HT-29 (cell line): ENCODE results near the gene PPFIBP1. TPM values are rescaled to one million over a fixed set of nuclear protein-coding genes. Genes with fewer than 3 reads are reported as not detected.
"Not testable (repeated sequence)": the region's sequence is repeated elsewhere in the genome, so short reads cannot be mapped to it uniquely, and the experiment has no call there.

Source experiments
- DNase-seq: peaks from one replicate; pipeline ENCODE4 v3.0.0-alpha.2; 2015; ENCODE audit warnings: low spot score
- total RNA-seq: library from RNA; depleted of rRNA; stranded (reverse); fragments of >200 nt; shearing (Covaris generic); gene quantifications from 2 replicates; pipeline ENCODE4 v1.2.3, GENCODE V29; 2014; rRNA removed

Gene PPFIBP1
- total RNA-seq, 1 experiment from 2014 or later, result 17.6 TPM

GRCh38 chr12:27709932-27710591 is 186.1 kb downstream of the PPFIBP1 start:
- DNase-seq, result peak; percentile 81

DNA sequence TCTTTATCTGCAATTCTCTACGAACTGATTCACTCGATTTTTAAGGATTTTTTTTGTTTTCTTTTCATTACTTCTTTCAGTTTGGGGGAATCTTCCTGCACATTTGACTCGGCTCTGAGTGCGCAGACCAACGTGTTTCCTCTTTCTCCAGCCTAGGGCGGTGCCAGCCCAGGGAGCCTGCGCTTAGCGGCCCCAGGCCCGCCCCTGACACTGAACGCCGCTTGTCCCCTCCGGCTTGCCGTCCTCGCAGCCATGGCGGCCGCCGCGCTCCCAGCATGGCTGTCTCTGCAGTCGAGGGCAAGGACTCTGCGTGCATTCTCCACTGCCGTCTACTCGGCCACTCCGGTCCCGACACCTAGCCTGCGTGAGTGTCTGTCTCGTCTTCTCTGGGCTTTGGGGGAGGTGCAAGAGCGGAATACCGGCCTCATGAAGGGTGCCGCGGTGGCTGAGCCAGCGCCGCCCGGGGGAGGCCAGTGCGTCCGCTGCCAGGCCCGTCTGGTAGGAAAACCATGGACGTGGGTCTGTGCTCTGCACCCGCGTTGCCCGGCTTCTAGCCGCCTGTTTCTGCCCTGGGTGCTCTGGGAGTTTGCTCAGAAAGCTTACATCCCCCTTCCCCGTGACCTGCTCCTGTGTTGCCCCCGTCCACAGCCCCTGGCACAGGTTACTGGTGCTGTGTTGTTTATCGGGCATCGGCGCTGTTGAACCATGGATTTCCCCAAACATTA is 186.7 kb downstream of the PPFIBP1 start, which contains the start of gene MRPS35:
MRPS35 (plus strand) TSS at position 241 of the 725 bp plus-strand sequence; CDS start at position 253, 12 bp downstream.
- DNase-seq, result peak; percentile 93

DNA sequence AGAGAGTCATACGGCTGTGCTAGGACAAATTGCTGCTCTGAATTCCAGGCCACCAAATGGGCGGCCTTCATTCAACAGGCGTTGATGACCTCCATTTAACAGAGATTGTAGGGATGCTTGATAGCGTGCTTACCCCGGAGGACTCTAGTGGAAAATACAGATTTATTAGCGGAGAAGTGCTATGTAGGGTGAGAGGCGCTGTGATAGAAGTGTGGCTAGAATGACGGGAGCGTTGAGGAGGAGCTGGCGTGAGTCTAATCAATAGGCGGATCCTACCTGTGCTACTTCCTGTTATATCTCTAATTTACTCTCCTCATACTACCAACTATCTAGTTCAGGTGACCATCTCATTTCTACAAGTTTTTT is 187.3 kb downstream of the PPFIBP1 start:
- DNase-seq, result peak; percentile 85

- DNase-seq, result no peak
These were observed 188.0 kb downstream of the PPFIBP1 start for GRCh38 chr12:27711967-27712366.

- DNase-seq, result no peak
These were observed 199.2 kb downstream of the PPFIBP1 start for GRCh38 chr12:27723212-27723611.

- DNase-seq, result no peak
These were observed 206.1 kb downstream of the PPFIBP1 start for GRCh38 chr12:27730097-27730588.

- peak; percentile 26 for DNase-seq
These were observed 208.3 kb downstream of the PPFIBP1 start for GRCh38 chr12:27732281-27732680.

DNA sequence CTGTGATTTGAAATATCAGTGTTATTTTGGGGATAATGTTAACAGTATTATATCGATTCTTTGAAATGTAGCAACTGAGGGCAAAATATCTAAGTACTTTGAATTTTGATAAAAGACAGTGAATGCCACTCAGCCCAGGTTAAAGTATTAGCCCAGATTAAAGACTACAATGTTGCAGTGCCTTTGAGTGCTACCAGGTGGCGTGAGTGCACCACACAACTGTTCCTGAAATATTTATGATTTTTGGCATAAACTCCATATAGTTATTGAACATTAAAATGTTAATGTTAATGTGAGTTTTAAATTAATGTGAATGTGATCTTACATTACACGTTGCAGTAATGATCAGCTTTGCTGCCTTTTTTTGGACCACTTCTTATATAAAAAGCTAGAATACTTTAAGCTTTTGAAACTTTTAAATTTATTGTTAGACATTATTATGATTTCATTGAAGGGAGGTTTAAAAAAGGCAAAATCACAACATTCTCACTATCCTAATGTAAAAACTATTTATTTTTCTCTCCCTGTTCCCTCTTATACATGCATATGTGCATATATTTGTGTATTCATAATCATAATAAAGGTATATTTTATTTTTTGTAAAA is 209.1 kb downstream of the PPFIBP1 start:
- DNase-seq, result peak; percentile 63

DNA sequence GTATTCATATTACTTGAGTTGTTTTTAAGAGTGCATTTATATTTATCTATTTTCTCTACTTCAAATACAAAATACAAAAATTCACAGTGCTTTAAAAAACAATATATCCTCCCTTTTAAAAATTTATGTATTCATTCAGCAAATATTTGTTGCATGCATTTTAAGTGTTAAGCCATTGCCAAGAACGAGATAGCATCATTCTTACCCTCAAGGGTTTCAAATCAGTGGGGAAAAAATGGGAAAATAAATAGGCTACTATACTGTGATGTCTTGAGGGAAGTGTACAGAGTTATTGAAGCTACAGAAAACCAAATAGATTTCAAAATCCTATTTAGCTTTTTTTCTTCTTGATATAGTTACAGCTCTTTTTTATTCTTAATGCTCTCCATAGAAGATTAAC is 209.8 kb downstream of the PPFIBP1 start:
- DNase-seq, result no peak

DNA sequence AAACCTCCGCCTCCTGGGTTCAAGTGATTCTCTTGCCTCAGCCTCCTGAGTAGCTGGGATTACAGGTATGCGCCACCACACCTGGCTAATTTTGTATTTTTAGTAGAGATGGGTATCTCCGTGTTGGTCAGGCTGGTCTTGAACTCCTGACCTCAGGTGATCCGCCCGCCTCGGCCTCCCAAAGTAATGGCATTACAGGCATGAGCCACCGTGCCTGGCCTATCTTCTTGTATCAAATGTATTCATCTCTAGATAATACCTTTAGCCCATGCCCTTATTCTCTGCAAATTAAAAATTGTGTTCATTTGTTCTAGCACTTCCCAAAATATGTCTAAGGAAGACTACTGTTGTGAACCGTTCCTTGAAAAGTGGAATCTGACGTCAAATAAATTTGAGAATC is 210.3 kb downstream of the PPFIBP1 start:
- DNase-seq, result not testable (repeated sequence)

DNA sequence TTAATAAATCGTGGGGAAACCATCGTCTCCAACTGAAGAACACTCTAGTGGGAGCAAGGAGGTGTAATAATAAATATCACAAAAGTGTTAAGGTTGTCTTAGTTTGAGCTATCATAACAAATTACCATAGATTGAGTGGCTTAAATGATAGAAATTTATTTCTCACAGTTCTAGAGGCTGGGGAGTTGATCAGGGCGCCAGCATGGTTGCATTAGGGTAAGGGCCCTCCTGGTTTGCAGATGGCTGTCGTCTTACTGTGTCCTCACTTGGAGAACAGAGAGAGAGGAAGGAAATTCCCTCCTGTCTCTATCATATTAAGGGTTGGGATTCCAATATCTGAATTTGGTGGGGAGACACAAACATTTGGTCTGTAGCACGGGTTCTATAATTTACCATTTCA is 219.6 kb downstream of the PPFIBP1 start:
- no peak for DNase-seq

Other genes with a start within 250 kb of the PPFIBP1 start
- gene BMAL2, start 191.4 kb upstream of the PPFIBP1 start, total RNA-seq, result 20.2 and 22.3 TPM in 2 replicates
- gene SMCO2, start 77.5 kb upstream of the PPFIBP1 start, total RNA-seq, result 0.16 TPM in 1 of 2 replicates, not detected in the other
- 0.38 and 0.57 TPM in 2 replicates for gene REP15, start 172.2 kb downstream of the PPFIBP1 start, total RNA-seq
- gene MRPS35, start 186.6 kb downstream of the PPFIBP1 start, total RNA-seq, result 61.5 and 63.1 TPM in 2 replicates